Activated CD8-positive, alpha-beta T cell treated with anti-CD3 and anti-CD28 coated beads, Interleukin-2, amount 10 ng/mL, durations not matched to agents 7 days and 5 days (primary cell): ENCODE measurements around the gene AGPS. TPM values are rescaled to one million over a fixed set of nuclear protein-coding genes. Genes with fewer than 3 reads are reported as not detected.
"Not testable (repeated sequence)": the region's sequence is repeated elsewhere in the genome, so short reads cannot be mapped to it uniquely, and the experiment has no call there.

Experiments
- ATAC-seq: fragments of 150-1000 bp; cut with Tn5 transposase; one replicate; pipeline ENCODE4 v1.10.0; 2021; ENCODE audit warnings: moderate library complexity
- CTCF ChIA-PET: fragments of 350-600 bp; sonication (Branson Sonifier 250); formaldehyde crosslinking; loops from one replicate; lab custom pipeline; 2021; ENCODE audit warnings: antibody characterized with exemption; lab: Charles Lee
- POLR2A ChIA-PET: fragments of 350-600 bp; sonication (Branson Sonifier 250); formaldehyde crosslinking; loops from one replicate; lab custom pipeline; 2021; ENCODE audit warnings: antibody characterized with exemption; lab: Charles Lee
- DNase-seq: peaks from one replicate; pipeline ENCODE4 v3.0.0-alpha.2; 2020
- H3K27ac Mint-ChIP-seq: one replicate; pipeline ENCODE4 v1.8.0; 2021; ENCODE audit warnings: mild to moderate bottlenecking, mixed read lengths
- H3K27me3 Mint-ChIP-seq: one replicate; pipeline ENCODE4 v1.8.0; 2021; ENCODE audit warnings: low read depth, mixed read lengths
- H3K36me3 Mint-ChIP-seq: one replicate; pipeline ENCODE4 v1.8.0; 2021; ENCODE audit warnings: low read depth, mixed read lengths
- H3K4me1 Mint-ChIP-seq: one replicate; pipeline ENCODE4 v1.8.0; 2021; ENCODE audit warnings: low read depth, mixed read lengths
- H3K4me3 Mint-ChIP-seq: one replicate; pipeline ENCODE4 v1.8.0; 2021; ENCODE audit warnings: mild to moderate bottlenecking, mixed read lengths
- H3K9me3 Mint-ChIP-seq: one replicate; pipeline ENCODE4 v1.8.0; 2022; ENCODE audit warnings: mixed read lengths; ENCODE audit not compliant: insufficient read depth
- total RNA-seq, 2 experiments: library from RNA; stranded (reverse); gene quantifications; one replicate each; pipeline ENCODE4 v1.2.3, GENCODE V29; 2021

AGPS gene
- total RNA-seq, 2 experiments from 2014 or later, result 65.9 to 67.9 TPM

DNA sequence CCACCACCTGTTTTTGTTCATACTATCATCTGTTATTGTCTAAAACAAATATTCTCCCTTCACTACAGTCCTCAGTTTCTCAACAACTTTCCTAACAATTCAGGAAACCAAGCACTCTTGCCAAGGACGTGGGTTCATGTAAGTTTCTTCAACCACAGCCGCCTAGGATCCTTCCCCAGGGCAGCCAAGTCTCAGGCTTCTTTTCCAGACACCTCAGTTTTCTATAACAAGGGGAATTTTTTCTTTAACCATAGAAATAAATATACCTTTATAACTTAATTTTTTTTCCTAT, 39.4 kb upstream of the AGPS start:
- no peaks in the 10 kb centered on the region for H3K36me3 Mint-ChIP-seq
- DNase-seq (no peak), ATAC-seq (no peak)
- no peaks in the 10 kb centered on the region for H3K9me3 Mint-ChIP-seq
- ChIA-PET CTCF (interaction anchor here (1.1 to 2.7 kb wide), 2 partner anchors 18 to 189 kb away, joined by 7 to 9 read pairs; no protein-coding TSS in a partner anchor), POLR2A (no interaction called here)
- peaks cover 3% of the 10 kb centered on the region for H3K4me1 Mint-ChIP-seq
- H3K4me3 Mint-ChIP-seq, result no peak overlapping the region
- H3K27me3 Mint-ChIP-seq, result no peaks in the 10 kb centered on the region
- H3K27ac Mint-ChIP-seq, result no peak overlapping the region

DNA sequence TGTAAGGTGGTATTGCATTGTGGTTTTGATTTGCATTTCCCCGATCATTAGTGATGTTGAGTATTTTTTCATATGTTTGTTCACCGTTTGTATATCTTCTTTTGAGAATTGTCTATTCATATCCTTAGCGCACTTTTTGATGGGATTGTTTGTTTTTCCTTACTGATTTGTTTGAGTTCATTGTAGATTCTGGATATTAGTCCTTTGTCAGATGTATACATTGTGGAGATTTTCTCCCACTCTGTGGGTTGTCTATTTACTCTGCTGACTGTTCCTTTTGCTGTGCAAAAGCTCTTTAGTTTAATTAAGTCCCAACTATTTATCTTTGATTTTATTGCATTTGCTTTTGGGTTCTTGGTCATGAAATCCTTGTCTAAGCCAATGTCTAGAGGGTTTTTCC, 38.0 kb upstream of the AGPS start:
- H3K4me3 Mint-ChIP-seq, ATAC-seq, H3K27me3 Mint-ChIP-seq, POLR2A ChIA-PET, H3K36me3 Mint-ChIP-seq, H3K4me1 Mint-ChIP-seq, DNase-seq, CTCF ChIA-PET, H3K27ac Mint-ChIP-seq, H3K9me3 Mint-ChIP-seq: not testable (repeated sequence)

GRCh38 chr2:177355874-177356273, 36.7 kb upstream of the AGPS start:
- Mint-ChIP-seq H3K36me3 (no peaks in the 10 kb centered on the region), H3K27me3 (no peaks in the 10 kb centered on the region), H3K4me1 (no peaks in the 10 kb centered on the region), H3K9me3 (no peaks in the 10 kb centered on the region), H3K4me3 (no peak overlapping the region), H3K27ac (no peak overlapping the region)
- POLR2A ChIA-PET, result no interaction called here
- ATAC-seq, result no peak
- CTCF ChIA-PET, result no interaction called here
- DNase-seq, result no peak

GRCh38 chr2:177359836-177360595, 32.6 kb upstream of the AGPS start:
- Mint-ChIP-seq H3K27me3 (no peaks in the 10 kb centered on the region), H3K4me3 (no peak overlapping the region), H3K9me3 (no peaks in the 10 kb centered on the region), H3K36me3 (no peaks in the 10 kb centered on the region), H3K4me1 (no peaks in the 10 kb centered on the region), H3K27ac (no peak overlapping the region)
- DNase-seq (no peak), ATAC-seq (no peak)
- ChIA-PET CTCF (interaction anchor here (1.2 kb wide), 1 partner anchor 57 kb away, joined by 3 read pairs; no protein-coding TSS in a partner anchor), POLR2A (interaction anchor here (0.6 kb wide), 1 partner anchor 11 kb away, joined by 3 read pairs; no protein-coding TSS in a partner anchor)

DNA sequence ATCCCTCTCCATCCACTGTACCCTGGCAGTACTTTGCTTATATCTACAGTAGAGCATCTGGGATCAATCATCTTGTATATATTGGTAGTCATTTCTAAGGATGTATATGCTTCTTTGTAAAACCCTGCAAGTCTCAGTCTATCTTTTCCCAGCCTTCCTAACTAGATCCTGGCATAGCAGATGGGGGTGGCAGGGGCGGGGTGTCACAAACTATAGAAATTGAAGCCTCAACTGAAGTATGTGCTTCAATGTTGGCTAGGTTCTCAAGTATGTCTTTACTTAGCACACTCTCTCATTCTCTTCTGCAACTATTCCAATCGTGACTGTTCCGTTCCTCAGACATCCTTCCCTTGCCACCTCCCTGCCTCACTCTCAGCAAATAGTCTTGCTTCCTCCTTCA, 30.1 kb upstream of the AGPS start:
- CTCF ChIA-PET, result interaction anchor here (1.0 kb wide), 1 partner anchor 27 kb away, joined by 3 read pairs; no protein-coding TSS in a partner anchor
- no peaks in the 10 kb centered on the region for H3K9me3 Mint-ChIP-seq
- H3K27ac Mint-ChIP-seq, result no peak overlapping the region
- H3K36me3 Mint-ChIP-seq, result no peaks in the 10 kb centered on the region
- ATAC-seq (no peak), DNase-seq (no peak)
- no peak overlapping the region for H3K4me3 Mint-ChIP-seq
- no peaks in the 10 kb centered on the region for H3K27me3 Mint-ChIP-seq
- no peaks in the 10 kb centered on the region for H3K4me1 Mint-ChIP-seq
- POLR2A ChIA-PET, result no interaction called here

DNA sequence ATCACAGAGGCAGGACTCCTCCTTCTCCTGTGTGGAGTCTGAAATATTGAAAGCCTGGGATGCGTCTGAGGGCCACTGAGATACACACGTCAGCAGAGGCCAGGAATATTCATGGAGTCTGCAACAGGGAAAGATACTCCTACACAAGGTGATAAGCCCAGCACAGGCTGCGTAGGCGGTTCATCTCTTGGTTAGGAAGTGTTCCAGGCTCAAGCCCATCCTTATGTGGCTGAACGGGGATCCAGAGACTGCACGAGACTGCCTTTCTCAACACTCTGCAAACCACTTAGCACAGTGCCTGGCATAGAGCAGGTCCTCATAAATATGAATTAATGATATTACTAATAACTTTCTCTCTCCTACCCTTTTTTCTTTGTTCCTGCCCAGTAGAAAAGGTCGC, 29.2 kb upstream of the AGPS start:
- DNase-seq (no peak), ATAC-seq (no peak)
- no peaks in the 10 kb centered on the region for H3K36me3 Mint-ChIP-seq
- POLR2A ChIA-PET, result no interaction called here
- no peaks in the 10 kb centered on the region for H3K4me1 Mint-ChIP-seq
- no peak overlapping the region for H3K4me3 Mint-ChIP-seq
- H3K27me3 Mint-ChIP-seq, result peaks cover 3% of the 10 kb centered on the region
- CTCF ChIA-PET, result no interaction called here
- H3K9me3 Mint-ChIP-seq, result no peaks in the 10 kb centered on the region
- no peak overlapping the region for H3K27ac Mint-ChIP-seq

GRCh38 chr2:177365764-177366163, 26.8 kb upstream of the AGPS start:
- not testable (repeated sequence) for H3K4me3 Mint-ChIP-seq, DNase-seq, H3K27ac Mint-ChIP-seq, H3K27me3 Mint-ChIP-seq, H3K9me3 Mint-ChIP-seq, H3K36me3 Mint-ChIP-seq, H3K4me1 Mint-ChIP-seq, ATAC-seq
- ChIA-PET POLR2A (interaction anchor here (0.6 kb wide), 1 partner anchor 418 kb away, joined by 3 read pairs; no protein-coding TSS in a partner anchor), CTCF (interaction anchor here (1.2 to 1.4 kb wide), 3 partner anchors 14 to 32 kb away, joined by 3 to 6 read pairs (median 5); no protein-coding TSS in a partner anchor)

- POLR2A ChIA-PET, H3K27me3 Mint-ChIP-seq, CTCF ChIA-PET, ATAC-seq, H3K27ac Mint-ChIP-seq, H3K36me3 Mint-ChIP-seq, H3K4me3 Mint-ChIP-seq, DNase-seq, H3K4me1 Mint-ChIP-seq: not testable (repeated sequence)
- peaks cover 18% of the 10 kb centered on the region for H3K9me3 Mint-ChIP-seq
Observed at GRCh38 chr2:177368023-177368422, 24.6 kb upstream of the AGPS start.

DNA sequence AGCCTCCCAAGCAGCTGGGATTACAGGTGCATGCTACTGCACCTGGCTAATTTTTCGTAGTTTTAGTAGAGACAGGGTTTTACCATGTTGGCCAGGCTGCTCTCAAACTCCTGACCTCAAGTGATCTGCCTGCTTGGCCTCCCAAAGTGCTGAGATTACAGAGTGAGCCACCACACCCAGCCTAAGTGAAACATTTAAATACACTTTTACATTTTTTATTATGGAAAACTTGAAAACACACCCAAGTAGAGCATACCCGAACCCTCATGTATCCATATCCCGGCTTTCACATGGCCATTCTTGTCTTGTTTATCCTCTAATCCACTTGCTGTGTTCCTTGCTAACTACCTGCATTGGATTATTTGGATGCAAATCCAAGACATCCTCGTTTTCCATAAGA, 13.2 kb upstream of the AGPS start:
- Mint-ChIP-seq H3K9me3 (no peaks in the 10 kb centered on the region), H3K27me3 (no peaks in the 10 kb centered on the region), H3K4me3 (no peak overlapping the region), H3K4me1 (no peaks in the 10 kb centered on the region), H3K27ac (no peak overlapping the region), H3K36me3 (peaks cover 6% of the 10 kb centered on the region)
- ChIA-PET CTCF (interaction anchor here (0.8 to 2.9 kb wide), 3 partner anchors 13 to 44 kb away, joined by 3 to 13 read pairs (median 3); no protein-coding TSS in a partner anchor), POLR2A (no interaction called here)
- DNase-seq (no peak), ATAC-seq (no peak)

DNA sequence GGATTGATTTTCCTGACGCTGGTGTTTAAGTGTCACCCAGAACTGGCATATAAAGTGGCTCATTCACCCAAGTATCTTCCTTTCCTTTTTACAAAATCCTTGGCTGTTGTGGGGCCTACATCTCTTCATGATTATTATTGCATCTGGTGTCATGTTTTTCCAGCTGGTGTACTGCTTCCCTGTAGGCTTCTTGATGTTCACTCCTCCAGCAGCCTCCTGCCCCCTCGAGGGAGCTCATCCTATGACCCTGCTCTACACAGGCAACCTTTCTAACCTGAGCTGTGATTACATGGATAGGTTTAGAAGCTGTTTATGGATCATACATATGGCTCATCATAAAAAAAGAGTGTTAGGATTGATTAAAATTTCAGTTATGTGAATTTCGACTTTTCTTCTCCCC, 12.4 kb upstream of the AGPS start:
- Mint-ChIP-seq H3K9me3 (no peaks in the 10 kb centered on the region), H3K36me3 (peaks cover 6% of the 10 kb centered on the region), H3K27ac (no peak overlapping the region), H3K4me1 (no peaks in the 10 kb centered on the region), H3K27me3 (no peaks in the 10 kb centered on the region), H3K4me3 (no peak overlapping the region)
- DNase-seq, result no peak
- ATAC-seq, result no peak
- ChIA-PET CTCF (interaction anchor here (0.8 to 2.9 kb wide), 3 partner anchors 14 to 44 kb away, joined by 3 to 13 read pairs (median 3); no protein-coding TSS in a partner anchor), POLR2A (interaction anchor here (1.6 kb wide), 1 partner anchor 12 kb away, joined by 10 read pairs; the partner anchor contains the start of gene AGPS)

DNA sequence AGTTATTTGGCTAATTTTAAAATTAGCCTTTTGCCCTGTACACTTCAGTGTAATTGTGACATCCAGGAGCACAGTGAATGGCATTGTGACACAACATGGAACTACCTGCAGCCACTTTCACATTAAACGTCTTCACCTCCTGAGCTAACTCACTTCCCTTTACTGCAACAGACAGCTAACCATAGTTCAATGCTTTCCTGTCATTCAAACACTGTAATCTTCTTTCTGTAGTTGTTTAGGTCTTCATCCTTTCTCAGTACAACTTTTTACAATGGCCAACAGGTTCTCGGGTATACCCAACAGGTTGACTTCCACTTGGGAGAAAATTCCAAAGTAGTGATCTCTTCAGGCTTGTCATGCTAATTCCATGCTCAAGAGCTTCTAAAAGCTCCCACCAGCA, 8.6 kb upstream of the AGPS start:
- H3K27me3 Mint-ChIP-seq, result no peaks in the 10 kb centered on the region
- H3K36me3 Mint-ChIP-seq, result peaks cover 4% of the 10 kb centered on the region
- POLR2A ChIA-PET, result interaction anchor here (1.1 kb wide), 1 partner anchor 8 kb away, joined by 4 read pairs; the partner anchor contains the start of gene AGPS
- ATAC-seq (no peak), DNase-seq (no peak)
- H3K27ac Mint-ChIP-seq, result no peak overlapping the region
- no peaks in the 10 kb centered on the region for H3K9me3 Mint-ChIP-seq
- H3K4me3 Mint-ChIP-seq, result no peak overlapping the region
- no peaks in the 10 kb centered on the region for H3K4me1 Mint-ChIP-seq
- CTCF ChIA-PET, result interaction anchor here (1.0 kb wide), 1 partner anchor 219 kb away, joined by 4 read pairs; no protein-coding TSS in a partner anchor

DNA sequence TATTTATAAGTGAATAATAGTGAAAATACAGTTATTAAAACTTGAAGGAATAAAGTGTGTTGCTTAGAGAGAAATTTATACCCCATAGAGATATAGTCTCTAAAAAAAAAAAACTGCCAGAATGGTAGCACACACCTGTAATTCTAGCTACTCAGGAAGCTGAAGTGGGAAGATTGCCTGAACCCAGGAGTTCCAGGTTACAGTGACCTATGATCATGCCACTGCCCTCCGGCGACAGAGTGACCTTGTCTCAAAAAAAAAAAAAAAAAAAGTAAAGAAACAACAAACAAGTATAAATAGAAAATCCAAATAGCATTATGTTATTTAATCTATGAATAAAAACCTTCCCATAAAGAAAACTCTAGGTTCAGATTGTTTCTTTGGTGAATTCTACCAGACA, 7.4 kb upstream of the AGPS start:
- H3K36me3 Mint-ChIP-seq, result peaks cover 6% of the 10 kb centered on the region
- ChIA-PET CTCF (interaction anchor here (1.0 kb wide), 1 partner anchor 220 kb away, joined by 4 read pairs; no protein-coding TSS in a partner anchor), POLR2A (no interaction called here)
- H3K4me3 Mint-ChIP-seq, result no peak overlapping the region
- H3K9me3 Mint-ChIP-seq, result no peaks in the 10 kb centered on the region
- no peaks in the 10 kb centered on the region for H3K27me3 Mint-ChIP-seq
- ATAC-seq (no peak), DNase-seq (no peak)
- no peak overlapping the region for H3K27ac Mint-ChIP-seq
- H3K4me1 Mint-ChIP-seq, result peaks cover 3% of the 10 kb centered on the region
